GM18909 (cell line): ENCODE results near the gene DNAH11.
"Not testable (repeated sequence)": the region's sequence is repeated elsewhere in the genome, so short reads cannot be mapped to it uniquely, and the experiment has no call there.

ENCODE experiments used
- ATAC-seq: cut with Tn5 transposase; IDR thresholded peaks from one replicate; pipeline ENCODE4 v1.9.1; 2021; ENCODE audit warnings: mild to moderate bottlenecking; ENCODE audit not compliant: unreplicated experiment, poor library complexity

The DNAH11 gene

DNA sequence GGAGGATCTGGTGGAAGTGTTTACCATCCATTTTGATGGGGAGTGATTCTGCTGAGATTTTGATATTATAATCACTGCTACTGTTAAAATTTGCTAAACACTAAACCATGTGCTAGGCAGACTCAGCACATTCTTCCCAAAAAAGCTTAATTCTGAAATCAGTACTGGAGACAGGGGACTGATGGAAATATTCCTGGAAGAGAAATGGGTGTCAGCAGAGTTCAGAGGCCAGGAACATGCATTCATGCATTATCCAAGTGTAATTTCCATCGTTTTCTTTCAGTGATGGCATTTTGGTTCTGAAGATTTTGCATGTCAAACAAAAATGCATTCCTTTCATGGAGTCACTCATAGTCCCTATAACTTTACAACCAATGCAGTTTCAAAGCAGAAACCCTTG lies 323.9 kb downstream of the DNAH11 start:
- no peak for ATAC-seq

DNA sequence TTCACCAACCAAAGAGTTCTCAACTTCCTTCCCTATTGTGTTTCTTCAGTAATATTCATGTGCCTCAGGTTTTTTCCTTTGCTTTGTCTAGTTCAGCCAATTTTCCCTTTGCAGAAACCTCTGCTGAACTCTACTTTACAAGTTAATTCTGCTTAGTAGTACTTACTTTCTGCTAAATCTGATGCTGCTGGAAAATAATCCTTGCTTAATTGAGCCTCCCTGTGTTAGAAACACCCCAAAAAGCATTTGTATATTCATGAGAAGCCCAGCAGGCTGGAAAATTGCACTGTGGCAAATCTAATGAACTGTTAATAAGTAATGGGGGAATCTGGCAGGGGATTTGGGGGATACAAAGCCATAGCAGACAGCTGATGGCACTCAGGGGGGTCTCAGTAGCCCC lies 324.4 kb downstream of the DNAH11 start:
- ATAC-seq = no peak

DNA sequence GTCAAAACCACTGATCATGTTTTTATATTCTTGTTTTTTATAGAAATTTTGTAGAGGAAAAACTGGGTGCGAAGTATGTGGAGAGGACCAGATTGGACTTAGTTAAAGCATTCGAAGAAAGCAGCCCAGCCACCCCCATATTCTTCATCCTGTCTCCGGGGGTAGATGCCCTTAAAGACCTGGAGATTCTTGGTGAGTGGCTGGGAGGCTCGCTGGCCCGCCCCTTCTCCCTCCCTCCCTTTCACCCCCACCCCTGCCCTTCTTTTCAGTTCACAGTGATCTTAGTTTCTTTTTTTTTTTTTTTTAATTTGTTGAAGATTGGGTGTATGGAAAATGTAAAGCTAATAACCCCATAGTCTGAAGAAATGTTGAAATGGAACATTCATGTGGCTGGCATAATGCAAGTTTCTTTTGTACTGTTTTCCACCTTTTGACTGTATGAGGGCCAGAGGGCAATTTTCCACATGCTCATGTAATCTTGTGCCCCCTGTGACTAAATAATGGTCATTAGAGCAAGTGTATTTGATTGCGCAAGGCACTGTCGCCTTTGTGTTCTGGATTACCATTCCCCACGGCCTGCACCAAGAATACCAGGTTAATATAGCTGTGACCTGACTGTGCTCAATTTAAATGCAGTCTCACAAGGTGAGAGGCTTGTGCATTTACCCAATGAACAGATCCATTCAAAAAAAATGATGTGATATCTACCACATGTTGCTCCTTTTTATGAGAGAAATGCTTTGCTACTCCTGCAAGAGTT lies 325.2 kb downstream of the DNAH11 start:
- ATAC-seq = no peak

DNA sequence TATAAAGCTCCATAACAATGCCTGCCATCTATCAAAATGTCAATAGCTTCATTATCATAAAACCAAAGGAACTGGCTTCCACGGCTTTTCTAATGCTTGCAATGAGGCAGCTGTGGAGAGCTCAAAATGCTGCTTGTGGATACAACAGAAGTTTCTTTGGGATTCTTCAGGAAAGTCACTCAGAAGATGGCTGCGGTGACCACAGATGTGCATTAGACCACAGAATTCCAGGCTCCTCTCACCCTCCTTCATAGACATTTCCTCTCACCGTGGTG lies 325.7 kb downstream of the DNAH11 start:
- no peak for ATAC-seq

DNA sequence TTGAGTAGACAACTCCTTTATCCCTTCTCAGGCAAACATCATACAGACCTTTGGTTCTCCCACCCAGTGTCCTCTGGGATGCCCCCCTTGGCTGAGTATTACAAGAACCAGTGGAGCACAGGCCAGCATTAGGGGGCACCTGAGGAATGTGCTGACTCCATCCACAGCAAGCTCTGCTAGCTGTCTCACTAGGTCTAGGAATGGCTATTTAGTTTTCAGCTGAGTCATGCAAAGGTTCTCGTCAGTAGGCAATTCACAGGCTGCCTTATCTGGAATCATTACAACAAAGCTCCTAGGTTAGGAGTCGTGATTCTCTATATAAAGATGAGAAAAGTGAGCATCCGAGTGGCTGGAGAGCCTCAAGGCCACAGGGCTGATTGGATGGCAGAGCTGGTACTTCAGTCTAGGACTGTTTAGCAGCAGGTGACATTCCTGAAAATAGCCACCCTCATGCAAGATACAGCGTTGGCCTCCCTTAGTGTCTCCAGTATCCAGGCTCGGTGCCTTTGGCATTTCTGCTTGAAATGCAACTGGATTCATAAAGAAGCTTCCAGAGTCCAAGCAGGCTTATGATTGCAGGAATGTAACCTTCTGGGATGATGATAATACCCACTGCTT lies 327.1 kb downstream of the DNAH11 start:
- ATAC-seq = no peak

DNA sequence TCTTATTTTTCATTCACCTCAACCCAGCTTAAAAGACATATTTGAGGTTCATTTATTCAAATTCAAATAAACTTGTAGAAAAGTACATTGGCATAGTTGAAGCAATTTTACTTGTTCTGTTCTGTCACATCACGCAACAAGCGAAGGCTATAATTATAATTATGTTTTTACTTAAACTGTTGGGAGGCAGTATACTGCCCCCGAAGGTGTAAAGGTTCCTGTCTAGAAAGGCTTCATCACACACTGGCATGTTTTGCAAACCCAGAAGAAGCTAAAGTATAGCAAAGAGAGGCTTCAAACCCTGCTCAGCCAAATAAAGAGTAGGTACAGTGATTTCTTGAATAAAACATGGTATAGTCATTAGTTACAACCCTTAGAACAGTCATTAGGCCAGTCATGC lies 340.2 kb downstream of the DNAH11 start:
- ATAC-seq = no peak

DNA sequence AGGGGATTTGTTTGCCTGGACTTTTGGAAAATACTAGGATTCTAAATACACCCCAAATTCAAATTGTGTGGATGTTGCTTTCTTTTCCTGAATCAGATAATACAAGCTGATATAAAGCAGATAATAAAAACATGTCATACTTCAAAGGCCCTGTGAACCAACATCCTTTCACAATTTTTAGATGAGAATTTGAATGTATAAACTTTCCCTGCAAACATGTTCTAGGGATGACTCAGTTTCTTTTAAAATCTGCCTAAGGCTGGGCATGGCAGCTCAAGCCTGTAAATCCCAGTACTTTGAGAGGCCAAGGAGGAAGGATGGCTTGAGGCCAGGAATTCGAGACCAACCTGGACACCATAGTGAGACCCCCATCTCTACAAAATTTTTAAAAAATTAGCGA lies 340.7 kb downstream of the DNAH11 start:
- not testable (repeated sequence) for ATAC-seq

DNA sequence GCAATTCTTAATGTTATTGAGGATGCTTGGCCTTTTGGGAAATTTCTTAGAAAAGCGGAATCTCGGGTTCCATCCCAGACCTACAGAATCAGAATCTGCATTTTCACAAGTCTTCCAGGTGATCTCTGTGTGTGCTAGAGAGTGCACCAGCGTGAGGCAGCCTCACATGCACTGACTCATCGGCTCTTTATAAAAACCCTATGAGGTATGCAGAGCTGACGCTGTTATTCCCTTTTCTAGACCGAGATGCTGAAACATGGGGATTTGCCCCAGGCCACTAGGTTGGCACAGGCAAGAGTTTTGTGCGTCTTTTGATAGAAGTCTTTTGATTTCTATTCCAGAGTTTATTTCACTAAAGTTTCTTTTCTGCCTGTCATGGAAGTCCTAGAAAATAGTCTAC lies 341.7 kb downstream of the DNAH11 start:
- ATAC-seq = no peak

DNA sequence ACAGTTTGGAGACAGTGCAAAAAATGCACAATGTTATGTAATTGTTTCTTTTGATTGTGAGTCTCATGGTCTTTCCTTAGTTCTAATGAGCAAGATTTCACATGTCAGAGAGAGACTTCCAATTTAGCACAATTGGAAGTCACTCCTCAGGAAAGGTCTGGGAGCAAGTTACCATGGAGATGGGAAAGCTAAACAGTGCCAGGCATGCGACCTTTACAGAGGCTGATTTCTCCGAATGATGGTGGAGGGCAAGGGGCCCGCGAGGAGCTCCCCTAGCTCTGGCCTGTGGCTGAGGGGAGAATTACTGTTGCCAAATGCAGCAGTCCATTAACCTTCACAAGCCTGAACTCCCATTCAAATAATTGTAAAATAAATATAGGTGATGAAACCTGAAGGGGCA lies 343.6 kb downstream of the DNAH11 start:
- no peak for ATAC-seq

DNA sequence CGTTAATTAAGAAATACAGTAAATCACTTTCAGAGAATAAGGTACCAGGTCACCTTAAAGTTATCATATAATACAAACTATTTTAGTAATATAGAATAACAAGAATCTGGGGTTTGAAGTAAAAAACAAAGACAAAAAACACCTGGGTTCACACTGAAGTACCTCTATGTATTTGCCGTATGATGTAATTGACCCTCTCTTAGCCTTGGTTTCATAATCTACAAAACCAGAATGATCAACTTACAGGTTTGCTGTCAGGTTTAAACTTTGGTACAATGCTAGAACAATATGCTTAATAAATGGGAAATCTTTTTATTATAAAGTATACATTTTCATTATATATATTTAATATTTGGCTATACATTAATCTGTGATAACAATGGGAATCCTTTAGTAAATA lies 344.5 kb downstream of the DNAH11 start:
- no peak for ATAC-seq

DNA sequence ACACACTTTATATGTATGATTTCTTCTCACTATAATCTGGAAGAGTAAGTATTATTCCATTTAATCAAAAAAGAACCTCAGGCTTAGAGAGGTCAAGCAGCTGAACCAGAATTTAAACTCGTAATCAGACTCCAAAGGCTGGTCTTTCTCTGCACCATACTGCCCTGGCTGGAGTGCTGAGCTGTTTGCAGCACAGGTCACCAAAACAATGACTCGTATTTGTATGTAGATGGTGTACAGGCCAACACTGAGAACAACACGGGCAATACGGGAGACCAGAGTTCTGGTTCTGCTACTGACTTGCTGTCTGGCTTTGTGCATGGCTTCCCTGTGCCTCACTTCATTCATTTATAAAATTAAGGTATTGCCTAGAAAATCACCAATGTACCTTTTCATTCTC lies 344.9 kb downstream of the DNAH11 start:
- ATAC-seq = no peak

DNA sequence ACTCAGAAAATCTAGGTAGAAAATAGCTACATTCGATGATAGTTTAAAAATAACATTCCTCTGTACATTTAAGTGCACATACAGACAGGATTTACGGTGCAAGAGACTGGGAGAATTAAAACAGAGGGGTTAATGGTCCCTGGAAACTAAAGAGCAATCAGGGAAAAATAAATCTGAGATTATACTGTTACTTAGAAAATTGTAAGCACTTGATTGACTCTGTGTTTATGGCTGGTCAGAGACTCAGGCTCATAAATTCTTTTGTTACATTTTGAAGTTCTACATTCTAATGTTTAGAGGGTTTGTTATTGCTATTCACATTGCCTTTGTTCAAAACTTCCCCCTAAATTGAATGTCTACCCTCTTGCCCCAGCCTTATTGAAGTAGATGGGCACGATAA lies 348.5 kb downstream of the DNAH11 start:
- no peak for ATAC-seq

DNA sequence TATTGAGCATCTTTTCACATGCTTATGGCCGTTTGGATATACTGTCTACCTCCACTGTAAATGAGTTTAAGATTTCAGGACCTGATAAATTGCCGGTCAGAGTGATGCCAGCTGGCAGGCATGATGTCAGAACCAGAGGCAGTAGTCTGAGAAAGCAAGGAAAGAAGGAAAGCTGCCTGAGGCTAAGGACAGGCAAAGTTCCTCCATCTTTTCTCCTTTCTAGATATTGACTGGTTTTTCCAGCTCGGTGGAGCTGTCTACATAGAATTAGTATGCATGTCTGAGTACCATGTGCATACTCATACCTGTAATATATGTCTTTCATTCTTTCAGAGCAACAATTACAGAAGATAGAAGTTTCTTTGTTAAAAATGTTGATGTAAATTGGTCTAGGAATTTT lies 350.6 kb downstream of the DNAH11 start:
- no peak for ATAC-seq

DNA sequence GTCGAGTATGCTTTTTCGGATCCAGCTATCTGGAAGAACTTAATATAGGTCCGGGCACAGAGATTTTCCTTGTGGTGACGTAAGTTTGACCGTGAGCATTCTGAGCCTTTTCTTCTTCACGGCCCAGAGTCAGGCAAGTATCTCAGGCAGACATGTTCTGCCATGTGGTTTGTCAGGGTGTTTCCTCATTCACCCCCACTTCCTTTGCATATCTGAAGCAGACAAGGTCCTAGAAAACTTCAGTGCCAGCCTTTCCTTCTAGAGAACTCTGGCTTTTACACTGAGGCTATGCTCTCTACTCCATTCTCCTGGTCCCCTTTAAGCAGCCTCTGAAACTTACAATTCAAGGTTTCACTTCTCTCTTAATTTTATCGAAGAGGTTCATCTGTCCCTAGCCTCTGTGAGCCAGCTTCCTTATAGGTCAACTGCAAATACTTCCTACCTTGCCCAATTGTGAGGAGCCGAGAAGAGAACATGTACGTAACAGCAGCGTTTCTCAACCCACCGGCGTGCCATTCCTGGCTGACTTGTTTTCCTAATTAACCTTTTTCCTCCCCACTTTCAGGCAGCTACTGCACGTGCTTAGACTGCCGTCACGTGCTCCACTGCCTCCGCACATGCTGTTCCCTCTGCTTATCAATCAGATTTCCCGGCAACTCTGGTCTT lies 355.6 kb downstream of the DNAH11 start:
- peak; percentile 94 for ATAC-seq

DNA sequence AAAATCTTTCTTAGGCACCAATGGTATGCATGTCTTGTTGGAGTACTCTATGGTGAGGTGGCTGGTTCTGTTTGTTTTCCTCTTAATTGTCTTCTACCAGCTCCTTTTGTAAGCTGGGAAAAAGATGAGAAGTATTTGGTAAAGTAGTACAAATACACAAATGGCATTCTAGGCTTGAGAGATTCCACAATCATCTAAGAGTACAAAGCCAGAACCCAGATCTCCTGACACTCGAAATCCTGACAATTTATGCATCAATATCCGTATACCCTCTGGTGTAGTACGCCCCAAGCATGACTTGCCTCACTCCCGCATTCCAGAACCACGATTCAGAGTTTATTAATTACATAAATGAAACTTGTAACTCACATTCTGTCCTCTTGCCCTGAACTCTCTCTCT lies 359.4 kb downstream of the DNAH11 start:
- no peak for ATAC-seq

DNA sequence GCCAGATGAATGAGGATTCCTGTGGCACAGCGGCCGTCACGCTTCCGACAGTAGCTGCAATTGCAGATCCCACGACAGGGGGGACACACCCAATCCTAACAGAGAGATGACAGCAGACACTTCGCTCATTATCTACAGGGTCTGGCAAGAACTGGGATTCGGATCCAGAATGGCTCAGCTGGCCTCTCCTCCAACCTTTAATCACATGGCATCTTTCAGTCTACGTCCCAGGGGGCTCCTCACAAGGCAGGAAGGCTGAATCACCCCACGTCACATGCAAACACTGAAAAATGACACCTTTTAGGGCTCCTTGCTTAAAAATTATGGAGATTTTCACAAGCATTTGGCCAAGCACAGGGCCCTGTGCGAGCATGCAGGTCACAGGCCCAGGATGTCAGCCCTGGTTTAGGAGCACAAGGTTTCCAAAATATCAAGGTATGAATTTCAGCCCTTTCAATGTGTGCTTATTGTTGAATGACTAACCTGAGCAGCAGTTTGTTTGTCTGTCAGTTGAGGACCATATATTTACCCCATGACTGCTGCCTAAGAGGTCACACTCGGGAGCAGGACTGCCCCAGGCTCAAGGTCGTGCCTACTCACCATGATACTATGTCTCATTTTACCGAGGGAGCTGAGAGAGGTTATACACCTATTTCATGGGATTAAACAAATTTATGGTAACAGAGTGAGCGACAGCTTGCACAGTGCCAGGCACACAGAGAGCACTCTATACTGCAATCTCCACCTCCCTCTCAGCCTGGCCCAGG lies 360.4 kb downstream of the DNAH11 start:
- no peak for ATAC-seq

DNA sequence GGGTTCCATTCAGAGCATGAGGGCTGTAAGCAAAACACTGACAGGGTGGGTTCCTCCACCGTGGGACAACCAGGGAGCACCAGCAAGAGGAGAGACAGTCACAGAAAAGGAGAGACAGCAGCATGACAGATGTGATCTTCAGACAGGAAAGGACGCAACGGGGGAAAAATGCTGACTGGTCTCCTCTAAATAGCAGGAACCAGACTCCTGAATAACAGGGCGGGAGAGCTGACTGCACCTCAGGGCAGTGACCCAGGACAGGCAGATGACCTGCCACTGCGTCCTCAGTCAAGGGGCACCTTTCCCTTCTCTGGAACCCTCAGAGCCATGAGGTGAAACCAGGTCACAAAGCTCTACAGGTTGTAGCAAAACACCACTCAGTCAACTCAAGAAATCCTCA lies 365.9 kb downstream of the DNAH11 start:
- ATAC-seq = no peak

DNA sequence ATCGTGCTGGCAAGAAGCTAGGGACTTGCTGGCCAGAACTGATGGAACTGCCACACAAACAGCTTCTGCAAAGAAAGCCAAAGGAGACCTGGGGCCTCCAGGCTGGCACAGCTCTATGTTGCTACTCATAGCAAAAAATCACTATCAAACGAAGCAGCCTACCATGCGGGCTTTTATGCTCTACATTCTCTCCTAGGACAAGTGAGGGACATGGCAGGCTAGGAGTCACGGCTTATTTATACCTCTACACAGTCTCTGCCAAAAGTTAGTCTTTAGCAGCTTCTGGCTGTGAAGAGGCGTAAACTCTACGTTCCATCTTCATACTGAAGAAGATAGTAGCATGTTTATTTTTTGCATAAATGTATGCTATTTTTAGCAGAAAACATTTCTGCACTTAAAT lies 367.4 kb downstream of the DNAH11 start:
- ATAC-seq = no peak

DNA sequence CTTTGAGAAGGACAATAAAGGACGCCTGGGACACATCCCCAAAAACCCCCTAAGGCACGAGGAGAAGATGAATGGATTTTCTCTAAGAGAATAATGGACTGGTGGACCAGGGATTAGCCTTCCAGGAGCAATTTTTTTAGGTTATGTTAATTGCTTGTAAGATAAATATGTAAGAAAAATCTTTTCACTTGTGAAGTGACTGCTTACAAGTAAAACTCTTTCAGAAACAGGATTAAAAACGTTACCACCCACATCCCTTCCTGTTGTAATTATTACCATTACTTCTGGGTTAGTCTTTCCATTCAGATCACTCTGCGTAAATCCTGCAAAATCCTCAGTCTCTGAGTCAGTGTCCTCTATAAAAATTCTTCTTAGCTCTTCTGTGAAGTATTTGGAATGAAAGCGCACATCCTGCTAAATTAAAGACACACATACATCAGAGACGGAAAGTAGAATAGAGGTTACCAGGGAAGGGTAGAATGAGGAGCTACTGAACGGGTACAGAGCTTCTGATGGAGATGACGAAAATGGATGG lies 368.6 kb downstream of the DNAH11 start:
- no peak for ATAC-seq

DNA sequence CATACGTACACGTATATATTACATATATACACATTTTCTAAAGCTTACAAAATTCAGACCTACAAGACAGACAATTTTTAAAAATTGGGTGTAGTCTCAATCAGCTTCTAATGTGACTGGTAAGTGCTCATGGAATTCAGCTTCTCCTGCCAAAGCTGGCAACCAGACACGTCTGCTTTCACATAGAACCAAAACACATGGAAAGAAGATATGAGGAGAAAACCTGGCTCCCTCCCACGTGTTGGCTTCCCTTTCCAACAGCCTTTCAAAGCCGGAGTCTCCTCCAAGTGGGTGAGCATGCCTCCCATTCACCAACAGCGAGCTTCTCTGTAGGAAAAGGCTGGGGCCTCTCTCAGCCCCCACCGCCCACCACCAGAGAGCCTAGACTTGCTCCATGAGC lies 369.5 kb downstream of the DNAH11 start:
- ATAC-seq = no peak
